Heart left ventricle (tissue), 16 donors: Measurements from ENCODE around the gene NTNG2. TPM values are rescaled to one million over a fixed set of nuclear protein-coding genes. Genes with fewer than 3 reads are reported as not detected.

Source experiments
- ATAC-seq, 4 donors: fragments of 200-7000 bp; cut with Tn5 transposase; one replicate each; pipeline ENCODE4 v1.9.1; 2020 to 2022; ENCODE audit warnings: moderate library complexity in 4 of 4, mild to moderate bottlenecking in 3 of 4, moderate number of reproducible peaks in 1 of 4
- DNase-seq, 5 donors: peaks; one replicate each; pipeline ENCODE4 v3.0.0-alpha.2; 2020
- H3K27ac ChIP-seq, 12 donors: fragments of 200-600 bp; sonication (generic) in 4 of 12; one replicate each; pipeline versions ENCODE4 v1.5.0 to v1.8.0; 2016 to 2022; ENCODE audit warnings: mild to moderate bottlenecking in 2 of 12
- H3K27me3 ChIP-seq, 9 donors: fragments of 200-600 bp; sonication (generic) in 2 of 9; one replicate each; pipeline versions ENCODE4 v1.5.1 to v1.8.0; 2016 to 2022; ENCODE audit warnings: mild to moderate bottlenecking in 3 of 9
- H3K36me3 ChIP-seq, 9 donors: fragments of 200-600 bp; sonication (generic) in 2 of 9; one replicate each; pipeline versions ENCODE4 v1.5.0 to v1.8.0; 2018 to 2022; ENCODE audit warnings: mild to moderate bottlenecking in 2 of 9
- H3K4me1 ChIP-seq, 12 donors: fragments of 200-600 bp; sonication (generic) in 4 of 12; one replicate each; pipeline versions ENCODE4 v1.5.0 to v1.8.0; 2016 to 2022; ENCODE audit warnings: mild to moderate bottlenecking in 3 of 12
- H3K4me3 ChIP-seq, 12 donors: fragments of 200-600 bp; sonication (generic) in 4 of 12; one replicate each; pipeline versions ENCODE4 v1.5.0 to v1.8.0; 2017 to 2022; ENCODE audit warnings: mild to moderate bottlenecking in 9 of 12, moderate library complexity in 4 of 12
- H3K9me3 ChIP-seq, 12 donors: fragments of 200-600 bp; sonication (generic) in 4 of 12; one replicate each; pipeline versions ENCODE4 v1.5.0 to v1.8.0; 2016 to 2022; ENCODE audit warnings: mild to moderate bottlenecking in 1 of 12
- CTCF ChIP-seq, 12 donors: fragments of 200-600 bp; sonication (generic) in 4 of 12; IDR thresholded peaks; one replicate each; pipeline versions ENCODE4 v1.5.0 to v1.8.0; 2018 to 2022; ENCODE audit warnings: antibody characterized with exemption in 12 of 12, mild to moderate bottlenecking in 5 of 12
- POLR2A ChIP-seq, 2 donors: fragments of 450-650 bp; IDR thresholded peaks; one replicate each; pipeline ENCODE4 v1.6.1; 2017; ENCODE audit warnings: antibody characterized with exemption in 2 of 2, mild to moderate bottlenecking in 2 of 2, moderate library complexity in 2 of 2
- WGBS, 4 donors: extraction: QIAGEN DNeasy Blood & Tissue Kit in 2 of 4; methylation state at CpG; one replicate each; pipeline versions ENCODE4 v1.1.5 to v1.1.7; 2013 to 2018; 5-methylcytosine and 5-hydroxymethylcytosine counted together
- intact Hi-C, 10 donors: fragments of 100-400 bp; cut with DNase I; formaldehyde crosslinking; loops; one replicate each; pipeline versions ENCODE4 v1.11.1 to v1.14.2; 2022
- polyA plus RNA-seq, 2 donors: library from polyadenylated mRNA; stranded (reverse); fragments of 200-250 nt; gene quantifications; one replicate each; pipeline ENCODE4 v1.2.3, GENCODE V29; 2013
- total RNA-seq, 9 donors: library from RNA; depleted of rRNA in 2 of 9; stranded (reverse); fragments of >200 nt in 2 of 9; fragmentation: NEBNext Ultra II Directional in 3 of 9; extraction: Animal tissue kit (Norgen Biotek cat#: 25700) in 3 of 9; gene quantifications; one replicate each; pipeline versions ENCODE4 v1.1.0 to v1.2.4, GENCODE V29; 2016 to 2023
- donor health status: ischemic (EF 13 %, LVEDD 7.1; RV severe dilation, severe dysfunction).
- donor health status: healthy with polysubstance abuse.
- donor health status: DM: no; HTN: yes; CAD: no.
- donor health status: DM: no; HTN: no; CAD: no.
- donor health status: ischemic (EF 25% LVEDD 6.9; RV normal size, moderate dysfunction).
- donor health status: ischemic (EF 25% LVEDD 5.7; RV mildly dilated, moderate dysfunction).
- donor health status: healthy.
- donor health status: DM: yes; HTN: yes; CAD: no.
- donor health status: ischemic (EF 35%, LVEDD 5.7; RV mildly dilated, moderate dysfunction).
- donor health status: nonischemic (EF 11% LVEDD 7.7; RV severe dilation, severe dysfunction).
- donor health status: DM: yes; HTN: yes; CAD: no.
- donor health status: PGD.
- donor health status: ischemic (EF 29% LVEDD 5.4; RV normal size, mild dysfunction).
- donor health status: nonischemic (EF 23%, LVEDD 6.1; RV moderate dilation, normal function).

The NTNG2 gene
- total and polyA plus RNA-seq, 11 donors, result 0.28 to 4.1 (median 2.2) TPM

GRCh38 chr9:132168851-132169250 is 7.0 kb downstream of the NTNG2 start:
- no peak overlapping the region for H3K4me3 ChIP-seq
- peaks cover 0 to 15% (median 11%) of the 10 kb centered on the region in 12 donors for H3K4me1 ChIP-seq
- peak in 1 of 5 donors; percentile 24 for DNase-seq
- H3K36me3 ChIP-seq, result no peaks in the 10 kb centered on the region
- intact Hi-C loops, result loop anchor here in 9 of 10 donors (2.0 to 10.0 kb wide), 7 partner anchors 63 to 407 kb away; no protein-coding TSS in a partner anchor
- H3K27me3 ChIP-seq, result peaks cover 2 to 38% (median 18%) of the 10 kb centered on the region in 9 donors
- 66 to 78% (median 73%) methylated on average over 7 of the region's 7 CpGs for WGBS, 4 donors
- TF ChIP-seq POLR2A (IDR thresholded peaks at IDR 0.05) (no peak), CTCF (IDR thresholded peaks at IDR 0.05) (no peak)
- H3K27ac ChIP-seq, result no peak overlapping the region
- no peaks in the 10 kb centered on the region for H3K9me3 ChIP-seq
- no peak for ATAC-seq

- Histone ChIP-seq H3K9me3 (no peaks in the 10 kb centered on the region), H3K4me1 (peaks cover 0 to 6% (median 4%) of the 10 kb centered on the region in 12 donors), H3K27ac (no peak overlapping the region), H3K4me3 (no peak overlapping the region), H3K27me3 (peaks cover 1 to 29% (median 10%) of the 10 kb centered on the region in 9 donors), H3K36me3 (no peaks in the 10 kb centered on the region)
- TF ChIP-seq POLR2A (IDR thresholded peaks at IDR 0.05), result no peak
- peak; percentile 67 to 89 (median 81) for TF ChIP-seq CTCF (IDR thresholded peaks at IDR 0.05)
- peak; percentile 49 to 71 (median 64) for ATAC-seq
- WGBS, 4 donors, result 37 to 42% (median 39%) methylated on average over 20 to 26 of the region's 26 CpGs
- peak; percentile 32 to 80 (median 64) for DNase-seq
- intact Hi-C loops, result loop anchor here (1.0 to 10.0 kb wide), 9 partner anchors 44 to 408 kb away; no protein-coding TSS in a partner anchor
Observed at GRCh38 chr9:132169672-132170392, 8.0 kb downstream of the NTNG2 start.

- DNase-seq (no peak), ATAC-seq (no peak)
- Histone ChIP-seq H3K4me3 (no peak overlapping the region), H3K27ac (no peak overlapping the region), H3K9me3 (no peaks in the 10 kb centered on the region), H3K4me1 (no peaks in the 10 kb centered on the region), H3K36me3 (no peaks in the 10 kb centered on the region), H3K27me3 (peaks cover 0 to 13% (median 5%) of the 10 kb centered on the region in 9 donors)
- intact Hi-C loops, result loop anchor here in 2 of 10 donors (2.0 to 5.0 kb wide), 2 partner anchors 63 to 66 kb away; no protein-coding TSS in a partner anchor
- WGBS, 4 donors, result 47 to 62% (median 55%) methylated on average over 7 of the region's 7 CpGs
- TF ChIP-seq POLR2A (IDR thresholded peaks at IDR 0.05), result no peak
- no peak for TF ChIP-seq CTCF (IDR thresholded peaks at IDR 0.05)
Observed at GRCh38 chr9:132171702-132172101, 9.8 kb downstream of the NTNG2 start.

GRCh38 chr9:132172185-132172584 is 10.3 kb downstream of the NTNG2 start:
- H3K36me3 ChIP-seq, result no peaks in the 10 kb centered on the region
- DNase-seq (no peak), ATAC-seq (no peak)
- H3K27me3 ChIP-seq, result peaks cover 0 to 10% (median 3%) of the 10 kb centered on the region in 9 donors
- no peaks in the 10 kb centered on the region for H3K4me1 ChIP-seq
- H3K27ac ChIP-seq, result no peak overlapping the region
- intact Hi-C loops, result loop anchor here in 1 of 10 donors (5.0 kb wide), 1 partner anchor 65 kb away; no protein-coding TSS in a partner anchor
- 79 to 84% (median 81%) methylated on average over 5 of the region's 5 CpGs for WGBS, 4 donors
- TF ChIP-seq POLR2A (IDR thresholded peaks at IDR 0.05) (no peak), CTCF (IDR thresholded peaks at IDR 0.05) (no peak)
- no peak overlapping the region for H3K4me3 ChIP-seq
- no peaks in the 10 kb centered on the region for H3K9me3 ChIP-seq
